Muscle of arm (tissue), 12 donors: Measurements from ENCODE around the gene PLEKHA6. TPM values are rescaled to one million over a fixed set of nuclear protein-coding genes. Genes with fewer than 3 reads are reported as not detected.

Source experiments
- DNase-seq: peaks from one replicate; pipeline ENCODE4 v3.0.0-alpha.2; 2013
- polyA plus RNA-seq, 12 donors: library from polyadenylated mRNA; unstranded; fragments of 120-200 nt; gene quantifications; one replicate each; pipeline ENCODE4 v1.2.1, GENCODE V29; 2013; ENCODE audit not compliant: insufficient read length in 12 of 12

PLEKHA6 gene
- polyA plus RNA-seq, 12 donors, result 2.2 to 18.5 (median 4.3) TPM; not detected in 1

- no peak for DNase-seq
Observed at GRCh38 chr1:204261746-204262505, 97.8 kb downstream of the PLEKHA6 start.

GRCh38 chr1:204261266-204261665 lies 98.5 kb downstream of the PLEKHA6 start:
- DNase-seq, result no peak

- DNase-seq, result no peak
Observed at GRCh38 chr1:204260601-204261197, 99.0 kb downstream of the PLEKHA6 start.

- DNase-seq, result no peak
Observed at GRCh38 chr1:204259782-204260181, 99.9 kb downstream of the PLEKHA6 start.

- no peak for DNase-seq
Observed at GRCh38 chr1:204259196-204259595, 100.5 kb downstream of the PLEKHA6 start.

- DNase-seq, result no peak
Observed at GRCh38 chr1:204258213-204259115, 101.3 kb downstream of the PLEKHA6 start.

- DNase-seq, result no peak
Observed at GRCh38 chr1:204257446-204257845, 102.3 kb downstream of the PLEKHA6 start.

GRCh38 chr1:204256531-204256930 lies 103.2 kb downstream of the PLEKHA6 start:
- no peak for DNase-seq

- no peak for DNase-seq
Observed at GRCh38 chr1:204255966-204256365, 103.8 kb downstream of the PLEKHA6 start.

- no peak for DNase-seq
Observed at GRCh38 chr1:204255225-204255624, 104.5 kb downstream of the PLEKHA6 start.

GRCh38 chr1:204254031-204254661 lies 105.6 kb downstream of the PLEKHA6 start:
- no peak for DNase-seq

GRCh38 chr1:204251926-204252689 lies 107.6 kb downstream of the PLEKHA6 start:
- DNase-seq, result no peak

GRCh38 chr1:204251286-204251685 lies 108.4 kb downstream of the PLEKHA6 start:
- DNase-seq, result no peak

- DNase-seq, result no peak
Observed at GRCh38 chr1:204250428-204251030, 109.2 kb downstream of the PLEKHA6 start.

GRCh38 chr1:204249736-204250427 lies 109.8 kb downstream of the PLEKHA6 start:
- no peak for DNase-seq

- DNase-seq, result no peak
Observed at GRCh38 chr1:204248954-204249353, 110.8 kb downstream of the PLEKHA6 start.

GRCh38 chr1:204246876-204247275 lies 112.9 kb downstream of the PLEKHA6 start:
- DNase-seq, result no peak

GRCh38 chr1:204242920-204243319 lies 116.8 kb downstream of the PLEKHA6 start:
- DNase-seq, result no peak

GRCh38 chr1:204241914-204242313 lies 117.8 kb downstream of the PLEKHA6 start:
- no peak for DNase-seq

- no peak for DNase-seq
Observed at GRCh38 chr1:204241050-204241449, 118.7 kb downstream of the PLEKHA6 start.
